Ishikawa (cell line): ENCODE measurements around the gene AP5M1.

Experiments used
- CEBPB ChIP-seq: IDR thresholded peaks from 2 replicates; pipeline ENCODE4 v1.6.1; 2012
- CREB1 ChIP-seq: IDR thresholded peaks from 2 replicates; pipeline ENCODE4 v1.6.1; 2012; ENCODE audit warnings: low read depth
- EGR1 ChIP-seq: IDR thresholded peaks from 2 replicates; pipeline ENCODE4 v1.6.1; 2012
- EP300 ChIP-seq: IDR thresholded peaks from 2 replicates; pipeline ENCODE4 v1.6.1; 2012; ENCODE audit warnings: borderline replicate concordance
- FOXM1 ChIP-seq: IDR thresholded peaks from 2 replicates; pipeline ENCODE4 v1.6.1; 2012; ENCODE audit warnings: low read depth, borderline replicate concordance
- MAX ChIP-seq: IDR thresholded peaks from 2 replicates; pipeline ENCODE4 v1.6.1; 2012
- NFIC ChIP-seq: IDR thresholded peaks from 2 replicates; pipeline ENCODE4 v1.6.1; 2012
- RAD21 ChIP-seq: IDR thresholded peaks from 2 replicates; pipeline ENCODE4 v1.6.1; 2012; ENCODE audit warnings: low read depth
- REST ChIP-seq: IDR thresholded peaks from 2 replicates; pipeline ENCODE4 v1.6.1; 2012; ENCODE audit warnings: low read depth, mild to moderate bottlenecking
- TAF1 ChIP-seq: IDR thresholded peaks from 2 replicates; pipeline ENCODE4 v1.6.1; 2012; ENCODE audit warnings: low read depth, mild to moderate bottlenecking
- TCF12 ChIP-seq: IDR thresholded peaks from 2 replicates; pipeline ENCODE4 v1.6.1; 2012; ENCODE audit warnings: low read depth
- TEAD4 ChIP-seq: IDR thresholded peaks from 2 replicates; pipeline ENCODE4 v1.6.1; 2012
- USF1 ChIP-seq: IDR thresholded peaks from 2 replicates; pipeline ENCODE4 v1.6.1; 2012
- YY1 ChIP-seq: IDR thresholded peaks from 2 replicates; pipeline ENCODE4 v1.6.1; 2012; ENCODE audit warnings: low read depth
- ZBTB7A ChIP-seq: IDR thresholded peaks from 2 replicates; pipeline ENCODE4 v1.6.1; 2012; ENCODE audit warnings: low read depth

The AP5M1 gene

DNA sequence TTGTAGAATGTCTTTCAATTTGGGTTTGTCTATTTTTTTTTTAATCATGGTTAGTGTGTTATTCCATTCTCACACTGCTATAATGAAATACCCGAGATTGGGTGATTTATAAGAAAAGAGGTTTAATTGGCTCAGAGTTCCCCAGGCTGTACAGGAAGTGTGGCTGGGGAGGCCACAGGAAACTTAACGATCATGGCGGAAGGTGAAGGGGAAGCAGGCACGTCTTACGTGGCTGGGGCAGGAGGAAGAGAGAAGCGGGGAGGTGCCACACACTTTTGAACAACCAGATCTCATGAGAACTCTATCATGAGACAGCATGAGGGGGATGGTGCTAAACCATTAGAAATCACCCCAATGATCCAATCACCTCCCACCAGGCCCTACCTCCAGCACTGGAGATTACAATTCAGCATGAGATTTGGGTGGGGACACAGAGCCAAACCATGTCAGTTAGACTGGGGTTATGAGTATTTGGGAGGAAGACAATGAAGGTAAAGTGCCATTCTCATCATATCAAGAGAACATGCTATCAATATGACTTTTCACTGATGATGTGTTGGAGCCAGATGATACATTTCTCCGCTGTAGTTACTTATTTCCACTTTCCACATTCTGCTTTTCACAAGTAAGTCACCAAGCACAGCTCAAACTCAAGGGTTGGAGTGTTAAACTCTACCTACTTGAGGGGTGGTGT is 45.8 kb downstream of the AP5M1 start:
- TF ChIP-seq YY1 (no peak), FOXM1 (no peak), USF1 (no peak), NFIC (no peak)

- TF ChIP-seq RAD21: peak; percentile 78
- no peak for TF ChIP-seq CREB1
These were observed 48.6 kb downstream of the AP5M1 start for GRCh38 chr14:57317248-57317833.

- TF ChIP-seq REST: no peak
- no peak for TF ChIP-seq TCF12
- no peak for TF ChIP-seq TAF1
- TF ChIP-seq EGR1: no peak
- TF ChIP-seq EP300: no peak
- no peak for TF ChIP-seq USF1
- TF ChIP-seq FOXM1: no peak
- no peak for TF ChIP-seq TEAD4
- no peak for TF ChIP-seq CEBPB
These were observed 50.9 kb downstream of the AP5M1 start for GRCh38 chr14:57319636-57320192.

DNA sequence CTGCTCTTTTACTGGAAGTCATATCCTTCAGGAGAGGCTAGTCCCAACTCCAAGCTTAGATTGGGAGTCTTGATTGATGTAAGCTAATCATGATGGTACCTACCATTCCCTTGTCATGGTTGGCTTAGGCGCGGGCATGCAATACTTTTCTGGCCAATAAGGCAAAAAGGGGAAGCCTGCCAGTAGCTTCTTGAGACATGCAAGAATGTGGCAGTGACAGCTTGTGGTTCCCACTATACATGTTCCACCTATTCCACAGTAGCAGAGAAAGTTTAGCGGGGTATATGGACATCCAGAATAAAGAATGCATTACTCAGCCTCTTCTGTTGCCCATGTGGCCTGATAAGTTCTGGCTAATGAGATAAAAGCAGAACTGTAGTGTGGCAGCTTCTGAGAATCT is 55.0 kb downstream of the AP5M1 start:
- TF ChIP-seq RAD21 (no peak), ZBTB7A (no peak), USF1 (no peak), FOXM1 (no peak), CREB1 (no peak), REST (no peak), TEAD4 (no peak), CEBPB (no peak), NFIC (no peak), TCF12 (no peak)

- TF ChIP-seq TCF12: no peak
- TF ChIP-seq TEAD4: no peak
- TF ChIP-seq CEBPB: no peak
These were observed 57.5 kb downstream of the AP5M1 start for GRCh38 chr14:57326253-57326652.

GRCh38 chr14:57329833-57330232 is 61.1 kb downstream of the AP5M1 start:
- TF ChIP-seq MAX (no peak), RAD21 (no peak), CREB1 (no peak), TAF1 (no peak), TEAD4 (no peak), NFIC (no peak), EP300 (no peak), TCF12 (no peak), EGR1 (no peak), CEBPB (no peak), REST (no peak), FOXM1 (no peak), ZBTB7A (no peak), USF1 (no peak), YY1 (no peak)
